SU-DHL-6 (cell line): ENCODE data around the gene TBX18.

Source experiments
- EZH2phosphoT487 ChIP-seq: fragments of 200-600 bp; sonication (generic), shearing (Covaris generic); conservative IDR thresholded peaks from 2 replicates; pipeline ENCODE4 v1.6.1; 2018; ENCODE audit warnings: mild to moderate bottlenecking, antibody characterized with exemption, low read length, moderate library complexity, mixed read lengths
- TF ChIP-seq, protein P1 (sequence below): fragments of 200-600 bp; sonication (generic); IDR thresholded peaks from one replicate; pipeline ENCODE4 v1.5.1; 2017; ENCODE audit warnings: antibody characterized with exemption, mild to moderate bottlenecking, low read length, moderate library complexity; ENCODE audit not compliant: insufficient read depth, poor library complexity, severe bottlenecking

GRCh38 chr6:84770521-84770920, 6.1 kb upstream of the TBX18 start:
- TF ChIP-seq, protein P1, sequence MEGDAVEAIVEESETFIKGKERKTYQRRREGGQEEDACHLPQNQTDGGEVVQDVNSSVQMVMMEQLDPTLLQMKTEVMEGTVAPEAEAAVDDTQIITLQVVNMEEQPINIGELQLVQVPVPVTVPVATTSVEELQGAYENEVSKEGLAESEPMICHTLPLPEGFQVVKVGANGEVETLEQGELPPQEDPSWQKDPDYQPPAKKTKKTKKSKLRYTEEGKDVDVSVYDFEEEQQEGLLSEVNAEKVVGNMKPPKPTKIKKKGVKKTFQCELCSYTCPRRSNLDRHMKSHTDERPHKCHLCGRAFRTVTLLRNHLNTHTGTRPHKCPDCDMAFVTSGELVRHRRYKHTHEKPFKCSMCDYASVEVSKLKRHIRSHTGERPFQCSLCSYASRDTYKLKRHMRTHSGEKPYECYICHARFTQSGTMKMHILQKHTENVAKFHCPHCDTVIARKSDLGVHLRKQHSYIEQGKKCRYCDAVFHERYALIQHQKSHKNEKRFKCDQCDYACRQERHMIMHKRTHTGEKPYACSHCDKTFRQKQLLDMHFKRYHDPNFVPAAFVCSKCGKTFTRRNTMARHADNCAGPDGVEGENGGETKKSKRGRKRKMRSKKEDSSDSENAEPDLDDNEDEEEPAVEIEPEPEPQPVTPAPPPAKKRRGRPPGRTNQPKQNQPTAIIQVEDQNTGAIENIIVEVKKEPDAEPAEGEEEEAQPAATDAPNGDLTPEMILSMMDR, result no peak
- TF ChIP-seq EZH2phosphoT487, result no peak
